Cardiac muscle cell (in vitro differentiated cells and primary cell): ENCODE data around the gene LPP. TPM values are rescaled to one million over a fixed set of nuclear protein-coding genes. Genes with fewer than 3 reads are reported as not detected.

Experiments used
- DNase-seq, 2 donors: peaks; one replicate each; pipeline versions ENCODE4 v3.0.0 to v3.0.0-alpha.2; 2010 to 2017; ENCODE audit warnings: low read depth in 1 of 2, low spot score in 1 of 2
- H3K27ac ChIP-seq: fragments of 200-600 bp; sonication (generic); 2 replicates; pipeline ENCODE4 v1.5.1; 2016
- H3K27me3 ChIP-seq: fragments of 200-600 bp; sonication (generic); 2 replicates; pipeline ENCODE4 v1.6.0; 2016; ENCODE audit warnings: control low read depth
- H3K36me3 ChIP-seq: fragments of 200-600 bp; sonication (generic); 2 replicates; pipeline ENCODE4 v1.5.1; 2016; ENCODE audit warnings: control low read depth
- H3K4me1 ChIP-seq: fragments of 200-600 bp; sonication (generic); 2 replicates; pipeline ENCODE4 v1.8.1; 2017; ENCODE audit warnings: low read depth, mild to moderate bottlenecking, mixed run types
- H3K4me3 ChIP-seq: fragments of 200-600 bp; sonication (generic); 2 replicates; pipeline ENCODE4 v1.5.1; 2016; ENCODE audit warnings: mild to moderate bottlenecking
- H3K9me3 ChIP-seq: fragments of 200-600 bp; sonication (generic); 2 replicates; pipeline ENCODE4 v1.5.1; 2017; ENCODE audit warnings: low read depth, mild to moderate bottlenecking, control low read depth
- CTCF ChIP-seq: IDR thresholded peaks from 2 replicates; pipeline ENCODE4 v1.5.1; 2012; ENCODE audit warnings: low read depth, mild to moderate bottlenecking, low read length
- polyA plus RNA-seq: library from polyadenylated mRNA; unstranded; fragments of >200 nt; fragmentation: Nextera tagmentation; extraction: Ambion mirVana; gene quantifications from 2 replicates; pipeline ENCODE4 v1.2.1, GENCODE V29; 2016
- total RNA-seq: library from RNA; depleted of rRNA; stranded (reverse); fragments of >200 nt; gene quantifications from 2 replicates; pipeline ENCODE4 v1.2.3, GENCODE V29; 2016

LPP gene
- total and polyA plus RNA-seq, 2 experiments from 2014 or later = 21.4 to 45.2 TPM

GRCh38 chr3:188200481-188200880 lies 46.5 kb downstream of the LPP start:
- Histone ChIP-seq H3K27me3 (no peaks in the 10 kb centered on the region), H3K4me1 (peaks cover 24% of the 10 kb centered on the region), H3K4me3 (no peak overlapping the region), H3K27ac (no peak overlapping the region), H3K36me3 (no peaks in the 10 kb centered on the region), H3K9me3 (no peaks in the 10 kb centered on the region)
- no peak for TF ChIP-seq CTCF
- DNase-seq = peak in 1 of 2 donors; percentile 35

GRCh38 chr3:188202358-188203138 lies 48.6 kb downstream of the LPP start:
- H3K27ac ChIP-seq = no peak overlapping the region
- H3K36me3 ChIP-seq = no peaks in the 10 kb centered on the region
- no peak overlapping the region for H3K4me3 ChIP-seq
- DNase-seq = no peak
- H3K4me1 ChIP-seq = peaks cover 15% of the 10 kb centered on the region
- no peaks in the 10 kb centered on the region for H3K27me3 ChIP-seq
- no peak for TF ChIP-seq CTCF
- no peaks in the 10 kb centered on the region for H3K9me3 ChIP-seq

GRCh38 chr3:188204526-188204925 lies 50.6 kb downstream of the LPP start:
- no peak for TF ChIP-seq CTCF
- peaks cover 7% of the 10 kb centered on the region for H3K4me1 ChIP-seq
- no peak overlapping the region for H3K27ac ChIP-seq
- no peaks in the 10 kb centered on the region for H3K36me3 ChIP-seq
- no peaks in the 10 kb centered on the region for H3K27me3 ChIP-seq
- H3K9me3 ChIP-seq = no peaks in the 10 kb centered on the region
- no peak overlapping the region for H3K4me3 ChIP-seq
- peak in 1 of 2 donors; percentile 47 for DNase-seq

- no peak overlapping the region for H3K4me3 ChIP-seq
- no peak for DNase-seq
- TF ChIP-seq CTCF = no peak
- no peaks in the 10 kb centered on the region for H3K9me3 ChIP-seq
- no peaks in the 10 kb centered on the region for H3K36me3 ChIP-seq
- H3K27me3 ChIP-seq = no peaks in the 10 kb centered on the region
- no peak overlapping the region for H3K27ac ChIP-seq
- peaks cover 6% of the 10 kb centered on the region for H3K4me1 ChIP-seq
Measured at GRCh38 chr3:188205992-188206416, 52.0 kb downstream of the LPP start.

- Histone ChIP-seq H3K4me3 (no peak overlapping the region), H3K9me3 (no peaks in the 10 kb centered on the region), H3K27ac (no peak overlapping the region), H3K4me1 (peaks cover 6% of the 10 kb centered on the region), H3K36me3 (no peaks in the 10 kb centered on the region), H3K27me3 (no peaks in the 10 kb centered on the region)
- TF ChIP-seq CTCF = no peak
- no peak for DNase-seq
Measured at GRCh38 chr3:188206787-188207186, 52.8 kb downstream of the LPP start.
